Loucy (cell line): ENCODE data around the gene EEF1AKMT1.

Source experiments
- EZH2phosphoT487 ChIP-seq: fragments of 200-600 bp; IDR thresholded peaks from 2 replicates; pipeline ENCODE4 v1.6.1; 2018; ENCODE audit warnings: antibody characterized with exemption, mild to moderate bottlenecking, moderate library complexity, borderline replicate concordance
- TF ChIP-seq, protein P1 (sequence below): fragments of 200-600 bp; sonication (generic); conservative IDR thresholded peaks from 2 replicates; pipeline ENCODE4 v1.5.1; 2014; ENCODE audit warnings: mild to moderate bottlenecking, antibody characterized with exemption, low read length

DNA sequence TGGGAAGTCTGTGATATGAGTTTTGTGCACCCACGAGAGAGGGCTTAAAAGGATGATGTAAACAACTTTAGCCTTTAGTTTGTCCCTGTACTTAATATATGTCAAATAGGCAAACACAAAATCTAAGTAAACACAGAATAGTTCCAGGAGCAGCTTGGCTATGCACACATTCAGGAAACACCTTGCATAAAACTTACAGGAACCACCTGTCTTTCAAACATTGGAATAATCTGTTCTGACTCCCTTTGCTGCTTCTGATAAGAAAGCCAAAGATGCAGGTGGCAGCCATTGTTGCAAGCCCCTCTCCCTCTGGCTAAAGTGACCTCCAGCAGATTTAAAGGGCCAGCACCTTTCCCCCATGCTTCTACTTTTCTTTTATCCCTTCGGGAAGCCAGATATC lies 4.7 kb downstream of the EEF1AKMT1 start:
- TF ChIP-seq, protein P1, sequence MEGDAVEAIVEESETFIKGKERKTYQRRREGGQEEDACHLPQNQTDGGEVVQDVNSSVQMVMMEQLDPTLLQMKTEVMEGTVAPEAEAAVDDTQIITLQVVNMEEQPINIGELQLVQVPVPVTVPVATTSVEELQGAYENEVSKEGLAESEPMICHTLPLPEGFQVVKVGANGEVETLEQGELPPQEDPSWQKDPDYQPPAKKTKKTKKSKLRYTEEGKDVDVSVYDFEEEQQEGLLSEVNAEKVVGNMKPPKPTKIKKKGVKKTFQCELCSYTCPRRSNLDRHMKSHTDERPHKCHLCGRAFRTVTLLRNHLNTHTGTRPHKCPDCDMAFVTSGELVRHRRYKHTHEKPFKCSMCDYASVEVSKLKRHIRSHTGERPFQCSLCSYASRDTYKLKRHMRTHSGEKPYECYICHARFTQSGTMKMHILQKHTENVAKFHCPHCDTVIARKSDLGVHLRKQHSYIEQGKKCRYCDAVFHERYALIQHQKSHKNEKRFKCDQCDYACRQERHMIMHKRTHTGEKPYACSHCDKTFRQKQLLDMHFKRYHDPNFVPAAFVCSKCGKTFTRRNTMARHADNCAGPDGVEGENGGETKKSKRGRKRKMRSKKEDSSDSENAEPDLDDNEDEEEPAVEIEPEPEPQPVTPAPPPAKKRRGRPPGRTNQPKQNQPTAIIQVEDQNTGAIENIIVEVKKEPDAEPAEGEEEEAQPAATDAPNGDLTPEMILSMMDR: no peak
- TF ChIP-seq EZH2phosphoT487: no peak
